Thyroid gland (tissue), 4 donors: ENCODE results near the gene KLHL36.

Experiments used
- POLR2A ChIP-seq, 2 donors: fragments of 450-650 bp; IDR thresholded peaks; one replicate each; pipeline ENCODE4 v1.6.1; 2017; ENCODE audit warnings: antibody characterized with exemption in 2 of 2, mild to moderate bottlenecking in 2 of 2, moderate library complexity in 1 of 2
- TF ChIP-seq, protein P1 (sequence below), 6 experiments: fragments of 200-600 bp in 3 of 6; fragments of 450-650 bp in 3 of 6; sonication (generic) in 3 of 6; IDR thresholded peaks; one replicate each; pipeline ENCODE4 v1.5.1; 2016 to 2019; ENCODE audit warnings: antibody characterized with exemption in 6 of 6, mild to moderate bottlenecking in 2 of 6, inconsistent platforms in 1 of 6, moderate library complexity in 1 of 6

DNA sequence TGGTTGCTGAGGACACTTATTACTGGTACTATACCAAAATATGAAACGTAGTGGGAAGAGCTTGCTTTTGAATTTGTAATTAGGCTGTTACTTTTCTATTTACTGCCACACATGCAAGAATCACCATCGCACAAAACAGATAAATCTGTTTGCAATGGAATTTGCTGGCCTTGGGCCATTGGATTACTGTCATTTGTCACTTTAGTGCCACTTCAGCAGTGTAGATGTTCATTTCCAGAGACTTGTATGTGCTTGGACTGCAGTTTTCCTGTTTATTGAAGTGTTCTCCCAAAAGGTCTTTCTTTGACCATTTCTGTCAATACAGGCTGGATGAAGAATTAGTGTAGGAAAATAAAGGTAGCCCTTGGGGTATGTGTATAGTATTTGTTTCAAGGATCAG is 55.9 kb downstream of the KLHL36 start:
- TF ChIP-seq, protein P1, sequence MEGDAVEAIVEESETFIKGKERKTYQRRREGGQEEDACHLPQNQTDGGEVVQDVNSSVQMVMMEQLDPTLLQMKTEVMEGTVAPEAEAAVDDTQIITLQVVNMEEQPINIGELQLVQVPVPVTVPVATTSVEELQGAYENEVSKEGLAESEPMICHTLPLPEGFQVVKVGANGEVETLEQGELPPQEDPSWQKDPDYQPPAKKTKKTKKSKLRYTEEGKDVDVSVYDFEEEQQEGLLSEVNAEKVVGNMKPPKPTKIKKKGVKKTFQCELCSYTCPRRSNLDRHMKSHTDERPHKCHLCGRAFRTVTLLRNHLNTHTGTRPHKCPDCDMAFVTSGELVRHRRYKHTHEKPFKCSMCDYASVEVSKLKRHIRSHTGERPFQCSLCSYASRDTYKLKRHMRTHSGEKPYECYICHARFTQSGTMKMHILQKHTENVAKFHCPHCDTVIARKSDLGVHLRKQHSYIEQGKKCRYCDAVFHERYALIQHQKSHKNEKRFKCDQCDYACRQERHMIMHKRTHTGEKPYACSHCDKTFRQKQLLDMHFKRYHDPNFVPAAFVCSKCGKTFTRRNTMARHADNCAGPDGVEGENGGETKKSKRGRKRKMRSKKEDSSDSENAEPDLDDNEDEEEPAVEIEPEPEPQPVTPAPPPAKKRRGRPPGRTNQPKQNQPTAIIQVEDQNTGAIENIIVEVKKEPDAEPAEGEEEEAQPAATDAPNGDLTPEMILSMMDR (IDR thresholded peaks at IDR 0.05): no peak
- TF ChIP-seq POLR2A (IDR thresholded peaks at IDR 0.05): no peak
